LNCAP (cell line): ENCODE measurements around the gene IFIT2.

Experiments
- CTCF ChIP-seq: fragments of 450-650 bp; IDR thresholded peaks from 2 replicates; pipeline ENCODE4 v1.5.1; 2017; ENCODE audit warnings: mild to moderate bottlenecking

The IFIT2 gene

GRCh38 chr10:89297791-89298190 lies 4.1 kb upstream of the IFIT2 start:
- TF ChIP-seq CTCF = no peak

GRCh38 chr10:89299031-89299430 lies 2.8 kb upstream of the IFIT2 start:
- TF ChIP-seq CTCF = no peak

GRCh38 chr10:89301232-89301631 lies 614 bp upstream of the IFIT2 start:
- no peak for TF ChIP-seq CTCF

- TF ChIP-seq CTCF = no peak
Observed at GRCh38 chr10:89302625-89303024, 779 bp downstream of the IFIT2 start.

- no peak for TF ChIP-seq CTCF
Observed at GRCh38 chr10:89303161-89303560, 1.3 kb downstream of the IFIT2 start.

GRCh38 chr10:89304026-89304425 lies 2.2 kb downstream of the IFIT2 start:
- TF ChIP-seq CTCF = no peak

- TF ChIP-seq CTCF = no peak
Observed at GRCh38 chr10:89304446-89304845, 2.6 kb downstream of the IFIT2 start.

GRCh38 chr10:89304925-89305324 lies 3.1 kb downstream of the IFIT2 start:
- TF ChIP-seq CTCF = no peak
